Measurements from ENCODE around the gene ZCCHC24.
A peak's percentile ranks its signal among the peaks of the same experiment; 100 is the strongest.

Gene ZCCHC24

DNA sequence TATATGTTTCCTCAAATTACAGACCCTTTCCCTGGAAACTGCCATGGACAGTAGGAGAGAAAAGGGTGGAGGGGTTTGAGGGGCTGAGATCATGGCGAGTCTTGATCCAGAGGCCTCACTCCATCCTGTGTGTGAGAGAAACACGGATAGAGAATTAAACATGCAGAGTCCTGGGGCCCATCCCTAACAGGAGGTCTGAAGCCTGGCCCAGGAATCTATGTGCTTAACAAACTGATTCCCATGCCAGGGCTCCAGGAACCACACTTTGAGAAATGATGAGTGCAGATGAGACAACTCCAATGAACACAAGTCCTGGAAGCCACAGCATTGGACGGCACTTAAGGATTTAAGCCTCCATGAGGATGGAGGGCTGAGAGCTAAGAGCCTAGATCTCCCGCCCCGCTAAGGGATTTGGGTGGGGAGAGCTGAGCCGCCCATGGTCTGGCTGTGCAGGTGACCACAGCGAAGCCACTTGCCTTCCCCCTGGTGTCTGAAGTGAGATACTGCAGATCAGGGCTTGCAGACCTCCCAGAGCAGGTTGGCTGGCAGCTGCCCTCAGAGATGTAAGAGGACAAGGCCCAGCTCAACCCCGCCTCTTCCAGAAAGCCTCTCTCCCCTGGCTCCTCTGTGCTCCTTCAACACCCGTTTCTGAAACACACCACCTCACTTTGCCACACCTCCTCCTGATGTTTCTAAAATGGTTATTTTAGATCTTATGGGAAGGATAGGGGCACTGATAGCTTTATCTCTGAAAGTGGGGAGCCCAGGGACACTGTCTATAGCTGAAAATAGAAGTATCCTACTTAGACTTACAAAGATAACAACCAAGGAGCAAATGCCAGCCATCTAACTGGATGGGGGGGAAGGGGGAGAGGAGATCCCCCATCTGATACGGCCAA is 42.1 kb upstream of the ZCCHC24 start:
- no peaks in the 10 kb centered on the region for H4K20me1 ChIP-seq (ENCODE audit: insufficient read depth)
- no peak overlapping the region for H3K27ac ChIP-seq
- peak overlapping the region; percentile 26; the same call in 1 of the 2 replicates for H2AFZ ChIP-seq (ENCODE audit: low read depth)
- no peak overlapping the region for H3K9ac ChIP-seq
- no peak overlapping the region for H3K4me3 ChIP-seq (IDR thresholded peaks at IDR 0.05; ENCODE audit: insufficient read depth, low read depth, low read length)
- no peaks in the 10 kb centered on the region for H3K36me3 ChIP-seq (ENCODE audit: insufficient read depth)
- H3K4me2 ChIP-seq: no peak overlapping the region
- H3K79me2 ChIP-seq (ENCODE audit: insufficient read depth, low read depth): no peaks in the 10 kb centered on the region
- TF ChIP-seq CTCF (conservative IDR thresholded peaks at IDR 0.05; ENCODE audit: low read depth, low read length): peak; percentile 89
- no peaks in the 10 kb centered on the region for H3K27me3 ChIP-seq (ENCODE audit: insufficient read depth, low read depth)
- no peaks in the 10 kb centered on the region for H3K4me1 ChIP-seq (ENCODE audit: low read depth, poor library complexity, severe bottlenecking)

DNA sequence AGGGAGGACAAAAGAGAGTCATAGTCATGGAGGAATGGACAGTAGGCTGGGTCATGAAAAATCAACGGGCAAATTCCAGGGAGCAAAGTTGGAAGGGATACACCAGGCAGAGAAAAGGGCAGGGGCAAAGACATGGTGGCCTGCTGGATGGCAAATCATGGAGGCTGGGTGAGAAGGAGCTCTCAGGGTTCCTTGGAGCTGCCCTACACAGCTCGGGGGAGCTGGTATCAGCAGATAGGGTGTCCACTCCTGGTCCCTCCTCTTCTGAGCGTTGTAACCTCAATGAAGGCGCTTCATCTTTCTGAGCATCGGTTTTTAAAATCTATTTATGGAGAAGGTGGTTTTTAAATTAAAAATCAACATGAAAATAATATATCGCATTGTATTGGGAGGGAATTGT is 39.1 kb upstream of the ZCCHC24 start:
- Histone ChIP-seq H3K4me1 (ENCODE audit: low read depth, poor library complexity, severe bottlenecking) (no peaks in the 10 kb centered on the region), H3K27me3 (ENCODE audit: insufficient read depth, low read depth) (no peaks in the 10 kb centered on the region), H3K4me3 (IDR thresholded peaks at IDR 0.05; ENCODE audit: insufficient read depth, low read depth, low read length) (no peak overlapping the region), H2AFZ (ENCODE audit: low read depth) (no peak overlapping the region), H3K79me2 (ENCODE audit: insufficient read depth, low read depth) (no peaks in the 10 kb centered on the region), H3K4me2 (no peak overlapping the region), H3K9ac (no peak overlapping the region), H3K36me3 (ENCODE audit: insufficient read depth) (no peaks in the 10 kb centered on the region; the same call in 1 of the 2 replicates), H3K27ac (no peak overlapping the region), H4K20me1 (ENCODE audit: insufficient read depth) (no peaks in the 10 kb centered on the region)
- TF ChIP-seq CTCF (conservative IDR thresholded peaks at IDR 0.05; ENCODE audit: low read depth, low read length): no peak

DNA sequence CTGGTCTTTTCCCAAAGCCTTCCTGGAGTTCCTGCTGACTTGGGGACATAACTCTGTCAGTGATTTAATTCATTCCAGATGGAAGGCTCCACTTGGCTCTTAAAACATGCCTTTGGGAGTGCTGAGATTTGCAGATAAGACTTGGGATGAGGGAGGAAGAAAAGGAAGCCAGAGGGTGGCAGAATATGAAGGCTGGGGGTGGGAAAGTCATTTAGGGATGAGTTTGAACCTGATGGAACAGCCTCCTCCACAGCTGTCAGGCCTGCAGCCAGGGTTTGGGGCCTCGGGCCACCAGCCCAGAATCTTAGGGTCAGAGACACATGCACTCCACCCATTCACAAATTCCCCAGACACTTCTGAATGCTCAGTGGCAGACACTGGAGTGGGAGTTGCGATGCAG is 38.5 kb upstream of the ZCCHC24 start:
- Histone ChIP-seq H3K36me3 (ENCODE audit: insufficient read depth) (no peaks in the 10 kb centered on the region; the same call in 1 of the 2 replicates), H3K27me3 (ENCODE audit: insufficient read depth, low read depth) (no peaks in the 10 kb centered on the region), H3K9ac (no peak overlapping the region), H3K4me2 (no peak overlapping the region), H3K4me3 (IDR thresholded peaks at IDR 0.05; ENCODE audit: insufficient read depth, low read depth, low read length) (no peak overlapping the region), H2AFZ (ENCODE audit: low read depth) (no peak overlapping the region), H4K20me1 (ENCODE audit: insufficient read depth) (no peaks in the 10 kb centered on the region), H3K79me2 (ENCODE audit: insufficient read depth, low read depth) (no peaks in the 10 kb centered on the region), H3K27ac (no peak overlapping the region), H3K4me1 (ENCODE audit: low read depth, poor library complexity, severe bottlenecking) (no peaks in the 10 kb centered on the region)
- TF ChIP-seq CTCF (conservative IDR thresholded peaks at IDR 0.05; ENCODE audit: low read depth, low read length): no peak

GRCh38 chr10:79483299-79483698 is 37.9 kb upstream of the ZCCHC24 start:
- Histone ChIP-seq H3K27ac (no peak overlapping the region), H4K20me1 (ENCODE audit: insufficient read depth) (no peaks in the 10 kb centered on the region), H2AFZ (ENCODE audit: low read depth) (no peak overlapping the region), H3K27me3 (ENCODE audit: insufficient read depth, low read depth) (no peaks in the 10 kb centered on the region), H3K4me3 (IDR thresholded peaks at IDR 0.05; ENCODE audit: insufficient read depth, low read depth, low read length) (no peak overlapping the region), H3K79me2 (ENCODE audit: insufficient read depth, low read depth) (no peaks in the 10 kb centered on the region), H3K9ac (no peak overlapping the region), H3K4me1 (ENCODE audit: low read depth, poor library complexity, severe bottlenecking) (no peaks in the 10 kb centered on the region), H3K4me2 (no peak overlapping the region), H3K36me3 (ENCODE audit: insufficient read depth) (no peaks in the 10 kb centered on the region; the same call in 1 of the 2 replicates)
- no peak for TF ChIP-seq CTCF (conservative IDR thresholded peaks at IDR 0.05; ENCODE audit: low read depth, low read length)
